Natural killer cell (primary cell): ENCODE measurements around the gene ZNF148. TPM values are rescaled to one million over a fixed set of nuclear protein-coding genes. Genes with fewer than 3 reads are reported as not detected.

ENCODE experiments used
- ATAC-seq, 3 donors: fragments of 150-1000 bp in 2 of 3; fragments of 200-7000 bp in 1 of 3; cut with Tn5 transposase; 1 replicate in 1 of 3; 2 replicates in 2 of 3; pipeline ENCODE4 v1.10.0; 2021; ENCODE audit warnings: mild to moderate bottlenecking in 2 of 3, moderate library complexity in 2 of 3
- DNase-seq, 2 donors: peaks; one replicate each; pipeline versions ENCODE4 v3.0.0 to v3.0.0-alpha.2; 2013 to 2021; ENCODE audit warnings: mixed read lengths in 1 of 2
- H3K27ac ChIP-seq: one replicate; pipeline ENCODE4 v1.5.1; 2013; ENCODE audit warnings: mild to moderate bottlenecking, low read length
- H3K27me3 ChIP-seq: one replicate; pipeline ENCODE4 v1.6.1; 2013; ENCODE audit warnings: low read length; ENCODE audit not compliant: control insufficient read depth, insufficient read depth
- H3K36me3 ChIP-seq: one replicate; pipeline ENCODE4 v1.6.1; 2013; ENCODE audit warnings: low read length; ENCODE audit not compliant: control insufficient read depth, insufficient read depth
- H3K4me1 ChIP-seq: one replicate; pipeline ENCODE4 v1.6.1; 2013; ENCODE audit warnings: low read length; ENCODE audit not compliant: control insufficient read depth, insufficient read depth
- H3K4me3 ChIP-seq: one replicate; pipeline ENCODE4 v1.5.1; 2013; ENCODE audit warnings: low read length
- H3K9me3 ChIP-seq: one replicate; pipeline ENCODE4 v1.6.1; 2013; ENCODE audit warnings: low read length; ENCODE audit not compliant: control insufficient read depth, insufficient read depth
- H3K27ac Mint-ChIP-seq, 2 donors: one replicate each; pipeline ENCODE4 v1.8.0; 2022; ENCODE audit warnings: mild to moderate bottlenecking in 2 of 2, mixed read lengths in 2 of 2, moderate library complexity in 1 of 2
- H3K27me3 Mint-ChIP-seq, 2 donors: one replicate each; pipeline ENCODE4 v1.8.0; 2022; ENCODE audit warnings: low read depth in 2 of 2, mixed read lengths in 2 of 2
- H3K36me3 Mint-ChIP-seq: one replicate; pipeline ENCODE4 v1.8.0; 2022; ENCODE audit warnings: mixed read lengths
- H3K4me1 Mint-ChIP-seq, 2 donors: one replicate each; pipeline ENCODE4 v1.8.0; 2022; ENCODE audit warnings: mixed read lengths in 2 of 2
- H3K4me3 Mint-ChIP-seq: one replicate; pipeline ENCODE4 v1.8.0; 2022; ENCODE audit warnings: mild to moderate bottlenecking, moderate library complexity, mixed read lengths
- H3K9me3 Mint-ChIP-seq, 2 donors: one replicate each; pipeline ENCODE4 v1.8.0; 2022; ENCODE audit warnings: mixed read lengths in 2 of 2
- CTCF ChIP-seq: fragments of 200-600 bp; IDR thresholded peaks from one replicate; pipeline ENCODE4 v1.8.0; 2022; ENCODE audit warnings: antibody characterized with exemption
- WGBS: methylation state at CpG from one replicate; pipeline ENCODE4 v1.1.7; 2013; ENCODE audit warnings: missing lambda C conversion rate; ENCODE audit not compliant: insufficient coverage; 5-methylcytosine and 5-hydroxymethylcytosine counted together
- intact Hi-C: fragments of 100-400 bp; cut with micrococcal nuclease; formaldehyde crosslinking; loops from one replicate; pipeline ENCODE4 v1.14.2; 2022
- total RNA-seq, 4 donors: library from RNA; stranded (reverse); fragments of 120-200 nt in 1 of 4; gene quantifications; one replicate each; pipeline versions ENCODE4 v1.2.3 to v1.2.4, GENCODE V29; 2013 to 2022

ZNF148 gene
- total RNA-seq, 3 donors from 2014 or later (not counting 1 experiment from before 2014, with no cell fraction given) = 61.1 to 72.5 (median 62.8) TPM

GRCh38 chr3:125403789-125404188, 28.7 kb upstream of the ZNF148 start:
- H3K36me3 Mint-ChIP-seq = no peaks in the 10 kb centered on the region
- WGBS = 73% methylated on average over 2 of the region's 2 CpGs
- ATAC-seq (no peak), DNase-seq (no peak)
- no peak overlapping the region for H3K4me3 ChIP-seq
- H3K4me3 Mint-ChIP-seq = no peak overlapping the region
- no peak for TF ChIP-seq CTCF
- no peak overlapping the region for H3K27ac Mint-ChIP-seq
- no peaks in the 10 kb centered on the region for H3K9me3 ChIP-seq
- H3K9me3 Mint-ChIP-seq = no peaks in the 10 kb centered on the region
- peaks cover 0 to 6% of the 10 kb centered on the region in 2 donors for H3K4me1 Mint-ChIP-seq
- H3K4me1 ChIP-seq = no peaks in the 10 kb centered on the region
- H3K27me3 Mint-ChIP-seq = peaks cover 1 to 10% of the 10 kb centered on the region in 2 donors
- no peaks in the 10 kb centered on the region for H3K36me3 ChIP-seq
- H3K27me3 ChIP-seq = no peaks in the 10 kb centered on the region
- no peak overlapping the region for H3K27ac ChIP-seq
- intact Hi-C loops = no loop called here

GRCh38 chr3:125402639-125403038, 27.5 kb upstream of the ZNF148 start:
- Mint-ChIP-seq H3K9me3 (no peaks in the 10 kb centered on the region), H3K4me3 (no peak overlapping the region), H3K27me3 (peaks cover 7 to 15% of the 10 kb centered on the region in 2 donors), H3K4me1 (peaks cover 0 to 6% of the 10 kb centered on the region in 2 donors), H3K27ac (no peak overlapping the region), H3K36me3 (no peaks in the 10 kb centered on the region)
- Histone ChIP-seq H3K27ac (no peak overlapping the region), H3K4me1 (no peaks in the 10 kb centered on the region), H3K27me3 (no peaks in the 10 kb centered on the region), H3K9me3 (no peaks in the 10 kb centered on the region), H3K36me3 (no peaks in the 10 kb centered on the region), H3K4me3 (no peak overlapping the region)
- ATAC-seq (no peak), DNase-seq (no peak)
- TF ChIP-seq CTCF = no peak
- intact Hi-C loops = no loop called here
- 96% methylated on average over 2 of the region's 2 CpGs for WGBS

GRCh38 chr3:125401402-125401801, 26.3 kb upstream of the ZNF148 start:
- H3K27me3 ChIP-seq = no peaks in the 10 kb centered on the region
- peaks cover 0 to 6% of the 10 kb centered on the region in 2 donors for H3K4me1 Mint-ChIP-seq
- TF ChIP-seq CTCF = no peak
- no peaks in the 10 kb centered on the region for H3K36me3 Mint-ChIP-seq
- H3K27ac Mint-ChIP-seq = no peak overlapping the region
- peaks cover 15 to 17% of the 10 kb centered on the region in 2 donors for H3K27me3 Mint-ChIP-seq
- no peaks in the 10 kb centered on the region for H3K36me3 ChIP-seq
- H3K4me1 ChIP-seq = no peaks in the 10 kb centered on the region
- H3K27ac ChIP-seq = no peak overlapping the region
- H3K4me3 Mint-ChIP-seq = no peak overlapping the region
- no peak overlapping the region for H3K4me3 ChIP-seq
- DNase-seq = no peak
- H3K9me3 Mint-ChIP-seq = no peaks in the 10 kb centered on the region
- no peaks in the 10 kb centered on the region for H3K9me3 ChIP-seq
- WGBS = 92% methylated on average over 1 of the region's 1 CpG
- no peak for ATAC-seq
- intact Hi-C loops = no loop called here

GRCh38 chr3:125398952-125399351, 23.8 kb upstream of the ZNF148 start:
- H3K27me3 ChIP-seq = no peaks in the 10 kb centered on the region
- no peaks in the 10 kb centered on the region for H3K36me3 ChIP-seq
- DNase-seq (no peak), ATAC-seq (no peak)
- H3K4me1 ChIP-seq = no peaks in the 10 kb centered on the region
- H3K27ac ChIP-seq = no peak overlapping the region
- Mint-ChIP-seq H3K4me1 (no peaks in the 10 kb centered on the region), H3K36me3 (no peaks in the 10 kb centered on the region), H3K27me3 (peaks cover 15 to 36% of the 10 kb centered on the region in 2 donors), H3K4me3 (no peak overlapping the region), H3K27ac (no peak overlapping the region), H3K9me3 (no peaks in the 10 kb centered on the region)
- H3K9me3 ChIP-seq = no peaks in the 10 kb centered on the region
- no peak overlapping the region for H3K4me3 ChIP-seq
- intact Hi-C loops = no loop called here
- 57% methylated on average over 1 of the region's 1 CpG for WGBS
- TF ChIP-seq CTCF = no peak
